ENCODE data around the gene SULF2. TPM values are rescaled to one million over a fixed set of nuclear protein-coding genes. Genes with fewer than 3 reads are reported as not detected.

SULF2 gene
- total and polyA plus RNA-seq, 9 of the 15 experiments (the other 6 are each of a cell fraction or from before 2014, with no cell fraction given) = 0.33 TPM; not detected in 8

DNA sequence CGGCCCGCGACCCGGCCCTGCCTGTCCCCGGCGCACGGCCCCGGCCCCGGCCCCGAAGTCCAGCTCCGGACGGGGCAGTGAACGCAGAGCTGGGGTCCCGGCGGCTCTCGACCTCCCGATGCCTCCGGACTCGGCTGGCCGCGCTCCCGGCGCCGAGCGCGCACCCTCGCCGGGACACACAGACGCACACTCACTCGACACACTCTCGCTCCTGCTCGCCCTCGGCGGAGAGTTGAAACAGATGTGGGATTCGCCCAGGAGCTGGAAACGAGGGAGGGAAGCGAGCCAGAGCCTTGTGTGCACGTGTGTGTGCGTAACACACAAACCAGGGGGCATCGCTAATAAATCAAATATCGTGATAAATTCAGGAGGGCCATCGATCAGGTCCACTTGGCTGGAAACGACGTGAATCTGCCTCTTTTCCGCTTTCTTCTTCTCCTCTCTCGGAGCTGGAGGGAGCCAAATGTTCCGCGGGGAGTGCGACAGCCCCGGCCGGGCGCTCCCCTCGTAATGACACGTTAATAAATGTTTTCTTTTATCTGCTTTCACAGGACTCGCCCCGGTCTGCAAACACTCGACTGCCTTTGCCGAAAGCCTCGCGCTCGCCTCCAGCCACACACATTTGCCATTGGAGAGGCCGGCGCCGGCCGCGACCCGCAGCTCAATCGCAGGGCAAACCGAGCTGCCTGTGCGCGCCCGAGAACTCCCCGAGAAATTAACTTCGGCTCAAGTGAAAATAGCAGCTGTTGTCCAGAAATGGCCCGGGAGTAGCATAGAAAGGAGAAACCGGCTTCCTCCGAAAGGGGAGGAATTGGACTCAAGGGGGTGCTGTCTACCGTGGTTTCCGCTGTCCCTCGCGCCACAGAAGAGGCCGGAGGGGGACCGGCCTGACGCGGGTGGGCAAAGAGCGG is 828 bp upstream of the SULF2 start:
- in situ Hi-C loops (cut with MboI) (no loop called here), intact Hi-C loops (cut with micrococcal nuclease) (no loop called here)
- no peaks in the 10 kb centered on the region for H3K9me1 ChIP-seq (ENCODE audit: control insufficient read depth, insufficient read depth, low read length)
- WGBS (ENCODE audit: insufficient coverage, low coverage, missing lambda C conversion rate) = 15% methylated on average over 75 of the region's 86 CpGs
- H3K4me3 ChIP-seq = no peak overlapping the region
- ATAC-seq (peak; percentile 84), FAIRE-seq (no peak), DNase-seq (ENCODE audit: extremely low read depth in 1 of 4, low spot score in 3 of 4) (peak; percentile 35 to 48 (median 46))
- ChIA-PET POLR2A (interaction anchor here (0.8 kb wide), 1 partner anchor 9 kb away, joined by 4 read pairs; no protein-coding TSS in a partner anchor), CTCF (ENCODE audit: low intra/inter-chr PET ratio) (interaction anchor here (1.5 kb wide), 1 partner anchor 835 kb away, joined by 11 read pairs; no protein-coding TSS in a partner anchor)
- H4K20me1 ChIP-seq (replicated peaks; ENCODE audit: control insufficient read depth, insufficient read depth, low read length) = no peaks in the 10 kb centered on the region
- no peak overlapping the region for H3K27ac ChIP-seq (ENCODE audit: extremely low read depth, low read depth, low read length)
- no TSS peak for BruUV-seq (replicated peaks)
- H3K36me3 ChIP-seq (ENCODE audit: control insufficient read depth, insufficient read depth, low read length) = no peaks in the 10 kb centered on the region
- H3K27me3 ChIP-seq (ENCODE audit: control insufficient read depth in 2 of 2, insufficient read depth in 2 of 2, low read length in 2 of 2) = peaks cover 25 to 53% of the 10 kb centered on the region in 2 experiments
- H3K4me2 ChIP-seq (ENCODE audit: insufficient read depth, low read length) = no peak overlapping the region
- no peaks in the 10 kb centered on the region for H3K79me2 ChIP-seq (ENCODE audit: control insufficient read depth, insufficient read depth, low read length)
- no peak overlapping the region for H2AFZ ChIP-seq (ENCODE audit: low read depth, low read length)
- H3K4me1 ChIP-seq (replicated peaks in 1 of 2; ENCODE audit: control insufficient read depth in 2 of 2, insufficient read depth in 2 of 2, low read length in 2 of 2) = peaks cover 0 to 7% of the 10 kb centered on the region in 2 experiments; a peak in 1 of 5 replicates
- no peaks in the 10 kb centered on the region for H3K9me3 ChIP-seq (replicated peaks; ENCODE audit: control insufficient read depth, insufficient read depth, low read depth, low read length)
- no peak overlapping the region for H3K9ac ChIP-seq (ENCODE audit: insufficient read depth in 1 of 2, low read depth in 2 of 2, low read length in 2 of 2)
- TF ChIP-seq NRF1 (conservative IDR thresholded peaks at IDR 0.05 in 1 of 2, IDR thresholded peaks at IDR 0.05 in 1 of 2) = no peak
- TF ChIP-seq, protein P1, sequence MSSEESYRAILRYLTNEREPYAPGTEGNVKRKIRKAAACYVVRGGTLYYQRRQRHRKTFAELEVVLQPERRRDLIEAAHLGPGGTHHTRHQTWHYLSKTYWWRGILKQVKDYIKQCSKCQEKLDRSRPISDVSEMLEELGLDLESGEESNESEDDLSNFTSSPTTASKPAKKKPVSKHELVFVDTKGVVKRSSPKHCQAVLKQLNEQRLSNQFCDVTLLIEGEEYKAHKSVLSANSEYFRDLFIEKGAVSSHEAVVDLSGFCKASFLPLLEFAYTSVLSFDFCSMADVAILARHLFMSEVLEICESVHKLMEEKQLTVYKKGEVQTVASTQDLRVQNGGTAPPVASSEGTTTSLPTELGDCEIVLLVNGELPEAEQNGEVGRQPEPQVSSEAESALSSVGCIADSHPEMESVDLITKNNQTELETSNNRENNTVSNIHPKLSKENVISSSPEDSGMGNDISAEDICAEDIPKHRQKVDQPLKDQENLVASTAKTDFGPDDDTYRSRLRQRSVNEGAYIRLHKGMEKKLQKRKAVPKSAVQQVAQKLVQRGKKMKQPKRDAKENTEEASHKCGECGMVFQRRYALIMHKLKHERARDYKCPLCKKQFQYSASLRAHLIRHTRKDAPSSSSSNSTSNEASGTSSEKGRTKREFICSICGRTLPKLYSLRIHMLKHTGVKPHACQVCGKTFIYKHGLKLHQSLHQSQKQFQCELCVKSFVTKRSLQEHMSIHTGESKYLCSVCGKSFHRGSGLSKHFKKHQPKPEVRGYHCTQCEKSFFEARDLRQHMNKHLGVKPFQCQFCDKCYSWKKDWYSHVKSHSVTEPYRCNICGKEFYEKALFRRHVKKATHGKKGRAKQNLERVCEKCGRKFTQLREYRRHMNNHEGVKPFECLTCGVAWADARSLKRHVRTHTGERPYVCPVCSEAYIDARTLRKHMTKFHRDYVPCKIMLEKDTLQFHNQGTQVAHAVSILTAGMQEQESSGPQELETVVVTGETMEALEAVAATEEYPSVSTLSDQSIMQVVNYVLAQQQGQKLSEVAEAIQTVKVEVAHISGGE (CRISPR knock-in tag; IDR thresholded peaks at IDR 0.05) = peak in 1 of 3 experiments; percentile 55; a peak in 1 of 6 replicates
- no peak for TF ChIP-seq U2AF1 (optimal IDR thresholded peaks at IDR 0.05; ENCODE audit: low read depth, low read length)
- TF ChIP-seq, protein P2, sequence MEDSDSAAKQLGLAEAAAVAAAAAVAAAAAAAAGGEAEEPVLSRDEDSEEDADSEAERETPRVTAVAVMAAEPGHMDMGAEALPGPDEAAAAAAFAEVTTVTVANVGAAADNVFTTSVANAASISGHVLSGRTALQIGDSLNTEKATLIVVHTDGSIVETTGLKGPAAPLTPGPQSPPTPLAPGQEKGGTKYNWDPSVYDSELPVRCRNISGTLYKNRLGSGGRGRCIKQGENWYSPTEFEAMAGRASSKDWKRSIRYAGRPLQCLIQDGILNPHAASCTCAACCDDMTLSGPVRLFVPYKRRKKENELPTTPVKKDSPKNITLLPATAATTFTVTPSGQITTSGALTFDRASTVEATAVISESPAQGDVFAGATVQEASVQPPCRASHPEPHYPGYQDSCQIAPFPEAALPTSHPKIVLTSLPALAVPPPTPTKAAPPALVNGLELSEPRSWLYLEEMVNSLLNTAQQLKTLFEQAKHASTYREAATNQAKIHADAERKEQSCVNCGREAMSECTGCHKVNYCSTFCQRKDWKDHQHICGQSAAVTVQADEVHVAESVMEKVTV (CRISPR knock-in tag; IDR thresholded peaks at IDR 0.05) = peak; percentile 40; the same call in 1 of the 2 replicates
